Measurements from ENCODE around the gene SPSB3.

The SPSB3 gene

DNA sequence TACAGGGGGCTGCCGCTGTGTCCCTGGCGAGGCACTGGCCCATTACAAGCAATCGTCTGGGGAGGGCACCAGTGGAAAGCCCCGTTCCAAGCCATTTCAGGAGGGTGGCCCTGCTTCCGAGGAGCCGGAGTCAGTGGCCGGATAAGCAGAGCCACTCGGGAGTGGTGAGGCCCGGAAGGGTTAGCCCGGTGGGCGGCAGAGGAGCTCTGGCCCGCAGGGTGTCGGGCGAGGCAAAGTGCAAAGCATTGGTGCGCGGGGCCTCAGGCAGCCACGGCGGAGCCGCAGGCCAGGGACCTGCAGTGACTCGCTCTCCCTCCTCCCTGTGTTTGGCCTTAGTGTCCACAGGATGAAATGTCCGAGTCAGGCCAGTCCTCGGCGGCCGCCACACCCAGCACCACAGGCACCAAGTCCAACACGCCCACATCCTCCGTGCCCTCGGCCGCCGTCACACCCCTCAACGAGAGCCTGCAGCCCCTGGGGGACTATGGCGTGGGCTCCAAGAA lies 35.6 kb downstream of the SPSB3 start:
- Histone ChIP-seq H3K36me3 (ENCODE audit: control insufficient read depth in 2 of 2, insufficient read depth in 1 of 2, low read length in 2 of 2) (peaks cover 5 to 81% of the 10 kb centered on the region in 2 experiments; a peak in 2 of 3 replicates), H3K9me3 (ENCODE audit: control insufficient read depth, insufficient read depth, low read depth, low read length) (no peaks in the 10 kb centered on the region), H3K4me3 (ENCODE audit: low read depth, low read length) (no peak overlapping the region), H3K27ac (ENCODE audit: extremely low read depth, low read depth, low read length) (no peak overlapping the region), H3K4me1 (ENCODE audit: control insufficient read depth, insufficient read depth, low read length) (no peaks in the 10 kb centered on the region)
- ChIA-PET POLR2A (no interaction called here), CTCF (no interaction called here)
- no peak for TF ChIP-seq ZNF274 (IDR thresholded peaks at IDR 0.05; ENCODE audit: low read length)
- TF ChIP-seq ZNF274 (tag by site-specific recombination; IDR thresholded peaks at IDR 0.05; ENCODE audit: borderline replicate concordance), result no peak
- TF ChIP-seq KLF10 (tag by site-specific recombination; IDR thresholded peaks at IDR 0.05), result no peak
- TF ChIP-seq YY2 (tag by site-specific recombination; IDR thresholded peaks at IDR 0.05), result no peak
- TF ChIP-seq, protein P1, sequence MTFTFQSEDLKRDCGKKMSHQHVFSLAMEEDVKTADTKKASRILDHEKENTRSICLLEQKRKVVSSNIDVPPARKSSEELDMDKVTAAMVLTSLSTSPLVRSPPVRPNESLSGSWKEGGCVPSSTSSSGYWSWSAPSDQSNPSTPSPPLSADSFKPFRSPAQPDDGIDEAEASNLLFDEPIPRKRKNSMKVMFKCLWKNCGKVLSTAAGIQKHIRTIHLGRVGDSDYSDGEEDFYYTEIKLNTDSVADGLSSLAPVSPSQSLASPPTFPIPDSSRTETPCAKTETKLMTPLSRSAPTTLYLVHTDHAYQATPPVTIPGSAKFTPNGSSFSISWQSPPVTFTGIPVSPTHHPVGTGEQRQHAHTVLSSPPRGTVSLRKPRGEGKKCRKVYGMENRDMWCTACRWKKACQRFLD (tag by site-specific recombination; IDR thresholded peaks at IDR 0.05), result no peak
- TF ChIP-seq ZNF2 (tag by site-specific recombination; IDR thresholded peaks at IDR 0.05), result no peak
- TF ChIP-seq ZNF174 (tag by site-specific recombination; IDR thresholded peaks at IDR 0.05), result no peak
- no peak for TF ChIP-seq ZNF830 (tag by site-specific recombination; IDR thresholded peaks at IDR 0.05; ENCODE audit: low read depth)
- no peak for TF ChIP-seq ZNF664 (tag by site-specific recombination; IDR thresholded peaks at IDR 0.05)
- no peak for TF ChIP-seq ZFP37 (tag by site-specific recombination; IDR thresholded peaks at IDR 0.05)
- TF ChIP-seq ZNF37A (tag by site-specific recombination; IDR thresholded peaks at IDR 0.05), result no peak
- TF ChIP-seq ZNF549 (tag by site-specific recombination; IDR thresholded peaks at IDR 0.05), result no peak
- TF ChIP-seq, protein P2, sequence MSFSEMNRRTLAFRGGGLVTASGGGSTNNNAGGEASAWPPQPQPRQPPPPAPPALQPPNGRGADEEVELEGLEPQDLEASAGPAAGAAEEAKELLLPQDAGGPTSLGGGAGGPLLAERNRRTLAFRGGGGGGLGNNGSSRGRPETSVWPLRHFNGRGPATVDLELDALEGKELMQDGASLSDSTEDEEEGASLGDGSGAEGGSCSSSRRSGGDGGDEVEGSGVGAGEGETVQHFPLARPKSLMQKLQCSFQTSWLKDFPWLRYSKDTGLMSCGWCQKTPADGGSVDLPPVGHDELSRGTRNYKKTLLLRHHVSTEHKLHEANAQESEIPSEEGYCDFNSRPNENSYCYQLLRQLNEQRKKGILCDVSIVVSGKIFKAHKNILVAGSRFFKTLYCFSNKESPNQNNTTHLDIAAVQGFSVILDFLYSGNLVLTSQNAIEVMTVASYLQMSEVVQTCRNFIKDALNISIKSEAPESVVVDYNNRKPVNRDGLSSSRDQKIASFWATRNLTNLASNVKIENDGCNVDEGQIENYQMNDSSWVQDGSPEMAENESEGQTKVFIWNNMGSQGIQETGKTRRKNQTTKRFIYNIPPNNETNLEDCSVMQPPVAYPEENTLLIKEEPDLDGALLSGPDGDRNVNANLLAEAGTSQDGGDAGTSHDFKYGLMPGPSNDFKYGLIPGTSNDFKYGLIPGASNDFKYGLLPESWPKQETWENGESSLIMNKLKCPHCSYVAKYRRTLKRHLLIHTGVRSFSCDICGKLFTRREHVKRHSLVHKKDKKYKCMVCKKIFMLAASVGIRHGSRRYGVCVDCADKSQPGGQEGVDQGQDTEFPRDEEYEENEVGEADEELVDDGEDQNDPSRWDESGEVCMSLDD (tag by site-specific recombination; IDR thresholded peaks at IDR 0.05), result no peak
- no peak for TF ChIP-seq ZNF48 (tag by site-specific recombination; IDR thresholded peaks at IDR 0.05)

- POLR2A ChIA-PET, result no interaction called here
- TF ChIP-seq ZNF654 (tag by site-specific recombination; IDR thresholded peaks at IDR 0.05; ENCODE audit: low read depth) (no peak), ZNF184 (tag by site-specific recombination; IDR thresholded peaks at IDR 0.05) (no peak), HOXC10 (CRISPR knock-in tag; IDR thresholded peaks at IDR 0.05) (no peak), ZNF561 (tag by site-specific recombination; IDR thresholded peaks at IDR 0.05; ENCODE audit: borderline replicate concordance) (no peak), ZBTB7A (tag by site-specific recombination; IDR thresholded peaks at IDR 0.05; ENCODE audit: low read depth) (no peak), ZNF23 (tag by site-specific recombination; IDR thresholded peaks at IDR 0.05; ENCODE audit: borderline replicate concordance) (no peak), GLI4 (tag by site-specific recombination; IDR thresholded peaks at IDR 0.05) (no peak), ZNF513 (tag by site-specific recombination; IDR thresholded peaks at IDR 0.05) (no peak), ZNF549 (tag by site-specific recombination; IDR thresholded peaks at IDR 0.05) (no peak), ZSCAN16 (tag by site-specific recombination; IDR thresholded peaks at IDR 0.05) (no peak), KLF8 (tag by site-specific recombination; IDR thresholded peaks at IDR 0.05) (no peak), ZNF324 (tag by site-specific recombination; IDR thresholded peaks at IDR 0.05) (no peak), ZNF670 (tag by site-specific recombination; IDR thresholded peaks at IDR 0.05; ENCODE audit: low read depth) (no peak), TCF7L2 (IDR thresholded peaks at IDR 0.05; ENCODE audit: borderline replicate concordance, low read depth, low read length) (no peak), HOXA7 (CRISPR knock-in tag; IDR thresholded peaks at IDR 0.05; ENCODE audit: borderline replicate concordance) (no peak)
- TF ChIP-seq, protein P3, sequence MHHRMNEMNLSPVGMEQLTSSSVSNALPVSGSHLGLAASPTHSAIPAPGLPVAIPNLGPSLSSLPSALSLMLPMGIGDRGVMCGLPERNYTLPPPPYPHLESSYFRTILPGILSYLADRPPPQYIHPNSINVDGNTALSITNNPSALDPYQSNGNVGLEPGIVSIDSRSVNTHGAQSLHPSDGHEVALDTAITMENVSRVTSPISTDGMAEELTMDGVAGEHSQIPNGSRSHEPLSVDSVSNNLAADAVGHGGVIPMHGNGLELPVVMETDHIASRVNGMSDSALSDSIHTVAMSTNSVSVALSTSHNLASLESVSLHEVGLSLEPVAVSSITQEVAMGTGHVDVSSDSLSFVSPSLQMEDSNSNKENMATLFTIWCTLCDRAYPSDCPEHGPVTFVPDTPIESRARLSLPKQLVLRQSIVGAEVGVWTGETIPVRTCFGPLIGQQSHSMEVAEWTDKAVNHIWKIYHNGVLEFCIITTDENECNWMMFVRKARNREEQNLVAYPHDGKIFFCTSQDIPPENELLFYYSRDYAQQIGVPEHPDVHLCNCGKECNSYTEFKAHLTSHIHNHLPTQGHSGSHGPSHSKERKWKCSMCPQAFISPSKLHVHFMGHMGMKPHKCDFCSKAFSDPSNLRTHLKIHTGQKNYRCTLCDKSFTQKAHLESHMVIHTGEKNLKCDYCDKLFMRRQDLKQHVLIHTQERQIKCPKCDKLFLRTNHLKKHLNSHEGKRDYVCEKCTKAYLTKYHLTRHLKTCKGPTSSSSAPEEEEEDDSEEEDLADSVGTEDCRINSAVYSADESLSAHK (tag by site-specific recombination; IDR thresholded peaks at IDR 0.05), result no peak
Measured at GRCh38 chr16:1745900-1746692, 36.3 kb downstream of the SPSB3 start.

More at GRCh38 chr16:1745900-1746692, 36.3 kb downstream of the SPSB3 start:
- CTCF ChIA-PET, result no interaction called here
- H3K4me1 ChIP-seq (ENCODE audit: control insufficient read depth, insufficient read depth, low read length), result no peaks in the 10 kb centered on the region
- peaks cover 5 to 79% of the 10 kb centered on the region in 2 experiments; a peak in 2 of 3 replicates for H3K36me3 ChIP-seq (ENCODE audit: control insufficient read depth in 2 of 2, insufficient read depth in 1 of 2, low read length in 2 of 2)
- H3K27ac ChIP-seq (ENCODE audit: extremely low read depth, low read depth, low read length), result no peak overlapping the region
- H3K9me3 ChIP-seq (ENCODE audit: control insufficient read depth, insufficient read depth, low read depth, low read length), result no peaks in the 10 kb centered on the region
- no peak overlapping the region for H3K4me3 ChIP-seq (ENCODE audit: low read depth, low read length)
